HG03108 (cell line): ENCODE results near the gene CLEC18C.
"Not testable (repeated sequence)": the region's sequence is repeated elsewhere in the genome, so short reads cannot be mapped to it uniquely, and the experiment has no call there.

Experiments
- ATAC-seq: cut with Tn5 transposase; IDR thresholded peaks from one replicate; pipeline ENCODE4 v1.9.1; 2021; ENCODE audit warnings: moderate library complexity; ENCODE audit not compliant: unreplicated experiment

CLEC18C gene

DNA sequence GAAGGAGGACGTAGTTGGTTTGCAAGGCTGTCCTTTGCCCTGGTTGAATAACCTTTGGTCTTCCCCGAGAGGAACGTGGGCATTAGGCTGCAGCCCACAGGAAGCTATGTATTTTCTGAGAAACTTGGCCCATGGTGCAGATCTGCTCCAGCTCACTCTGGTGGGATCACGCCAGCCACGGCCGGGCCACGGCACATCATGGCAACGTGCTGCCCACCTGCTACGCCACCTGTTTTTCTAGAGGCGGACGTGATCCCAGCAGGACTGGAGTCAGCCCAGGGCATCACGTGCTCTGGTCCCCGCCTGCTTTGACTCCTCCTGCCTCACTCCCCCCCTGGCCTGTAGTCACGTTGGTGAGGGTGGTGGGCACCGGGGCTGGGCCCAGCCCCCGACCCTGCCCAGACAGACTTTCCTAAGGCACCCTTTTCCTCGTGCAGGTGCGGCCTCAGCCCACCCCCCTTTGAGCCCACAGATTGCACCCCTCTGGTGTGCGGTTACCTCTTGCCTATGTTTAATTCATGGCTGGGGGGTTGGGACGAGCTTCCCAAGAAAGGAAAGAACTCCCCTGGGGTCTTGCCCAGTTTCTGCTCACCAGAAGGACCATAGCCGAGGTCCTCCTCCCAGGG, at the start of gene CLEC18C:
Gene CLEC18C, plus strand, starts transcription at position 576 of the 626 bp plus-strand sequence. CDS start 492 bp downstream, outside the sequence.
- ATAC-seq = not testable (repeated sequence)

DNA sequence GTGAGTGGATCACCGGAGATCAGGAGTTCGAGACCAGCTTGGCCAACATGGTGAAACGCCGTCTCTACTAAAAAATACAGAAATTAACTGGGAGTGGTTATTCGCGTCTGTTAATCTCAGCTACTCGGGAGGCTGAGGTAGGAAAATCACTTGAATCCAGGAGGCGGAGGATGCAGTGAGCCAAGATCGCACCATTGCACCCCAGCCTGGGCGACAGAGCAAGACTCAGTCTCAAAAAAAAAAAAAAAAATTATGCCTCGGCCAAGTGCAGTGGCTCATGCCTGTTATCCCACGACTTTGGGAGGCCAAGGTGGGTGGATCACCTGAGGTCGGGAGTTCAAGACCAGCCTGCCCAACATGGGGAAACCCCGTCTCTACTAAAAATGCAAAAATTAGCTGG, 49.8 kb upstream of the CLEC18C start:
- ATAC-seq = not testable (repeated sequence)

DNA sequence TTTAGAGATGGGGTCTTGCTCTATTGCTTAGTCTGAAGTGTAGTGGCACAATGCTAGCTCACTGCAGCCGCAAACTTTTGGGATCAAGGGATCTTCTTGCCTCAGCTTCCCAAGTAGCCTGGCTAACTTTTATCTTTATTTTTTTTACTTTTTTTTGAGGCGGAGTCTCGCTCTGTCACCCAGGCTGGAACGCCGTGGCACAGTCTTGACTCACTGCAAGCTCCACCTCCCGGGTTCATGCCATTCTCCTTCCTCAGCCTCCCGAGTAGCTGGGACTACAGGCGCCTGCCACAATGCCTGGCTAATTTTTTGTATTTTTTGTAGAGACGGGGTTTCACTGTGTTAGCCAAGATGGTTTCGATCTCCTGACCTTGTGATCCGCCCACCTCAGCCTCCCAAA, 47.4 kb upstream of the CLEC18C start:
- not testable (repeated sequence) for ATAC-seq

DNA sequence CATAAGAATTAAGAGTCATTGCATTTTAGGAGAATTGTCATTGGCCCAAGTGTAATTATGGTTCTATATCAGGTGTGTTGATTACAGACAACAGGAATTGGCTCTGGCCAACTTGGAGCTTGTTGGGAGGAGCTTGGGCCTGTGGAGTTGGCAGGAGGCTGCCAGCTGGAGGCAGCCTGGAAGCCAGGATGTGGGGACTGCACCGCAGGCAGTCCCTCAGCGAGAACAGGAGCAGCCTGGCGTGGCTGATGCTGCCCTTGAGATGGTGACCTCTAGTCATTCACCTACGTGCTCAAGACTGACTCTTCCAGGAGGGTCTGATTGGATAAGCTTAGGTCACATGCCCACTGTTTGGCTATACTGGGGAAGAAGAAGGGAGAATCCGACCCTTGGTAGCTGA, 45.9 kb upstream of the CLEC18C start:
- ATAC-seq = not testable (repeated sequence)

DNA sequence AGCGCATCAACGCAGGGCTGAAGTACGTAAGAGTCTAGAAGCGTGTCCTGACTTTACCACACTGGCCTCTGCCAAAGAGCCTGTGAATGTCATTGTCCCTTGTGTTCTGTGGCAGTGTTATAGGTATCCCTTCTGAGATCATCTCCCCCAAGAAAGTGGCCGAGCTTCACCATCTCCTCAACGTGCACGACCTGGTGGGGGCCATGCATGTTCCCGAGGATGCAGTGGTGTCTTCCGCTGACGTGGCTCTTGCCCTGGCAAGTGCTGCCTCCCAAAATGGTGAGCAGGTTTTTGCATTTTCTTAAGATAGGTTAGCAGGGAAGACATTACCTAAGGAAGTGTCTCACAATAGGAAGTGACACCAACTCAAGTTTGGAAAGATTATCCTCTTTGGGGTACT, 44.7 kb upstream of the CLEC18C start:
- not testable (repeated sequence) for ATAC-seq

DNA sequence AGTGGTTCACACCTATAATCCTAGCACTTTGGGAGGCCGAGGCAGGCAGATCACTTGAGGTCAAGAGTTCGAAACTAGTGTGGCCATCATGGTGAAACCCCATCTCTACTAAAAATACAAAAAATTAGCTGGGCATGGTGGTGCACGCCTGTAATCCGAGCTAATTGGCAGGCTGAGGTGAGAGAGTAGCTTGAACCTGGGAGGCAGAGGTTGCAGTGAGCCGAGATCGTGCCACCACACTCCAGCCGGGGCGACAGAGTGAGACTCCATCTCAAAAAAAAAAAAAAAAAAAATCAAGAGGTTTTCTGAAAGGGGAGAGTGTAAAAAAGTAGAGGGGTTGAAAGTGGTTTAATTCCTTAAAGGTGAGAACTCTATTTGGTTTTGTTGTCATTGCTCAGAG, 37.8 kb upstream of the CLEC18C start:
- ATAC-seq = not testable (repeated sequence)

DNA sequence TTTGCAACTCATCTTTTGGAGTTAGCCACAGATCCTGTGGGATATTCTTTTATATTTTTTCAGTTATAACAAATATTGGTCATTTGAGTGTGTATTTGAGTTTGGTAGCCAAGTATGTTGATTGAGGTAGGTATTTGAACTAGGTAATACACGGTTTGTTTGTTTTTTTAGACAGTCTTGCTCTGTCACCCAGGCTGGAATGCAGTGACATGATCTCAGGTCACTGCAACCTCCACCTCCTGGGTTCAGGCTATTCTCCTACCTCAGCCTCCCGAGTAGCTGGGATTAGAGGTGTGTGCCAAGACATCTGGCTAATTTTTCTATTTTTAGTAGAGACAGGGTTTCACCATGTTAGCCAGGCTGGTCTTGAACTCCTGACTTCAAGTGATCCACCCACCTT, 37.0 kb upstream of the CLEC18C start:
- not testable (repeated sequence) for ATAC-seq

DNA sequence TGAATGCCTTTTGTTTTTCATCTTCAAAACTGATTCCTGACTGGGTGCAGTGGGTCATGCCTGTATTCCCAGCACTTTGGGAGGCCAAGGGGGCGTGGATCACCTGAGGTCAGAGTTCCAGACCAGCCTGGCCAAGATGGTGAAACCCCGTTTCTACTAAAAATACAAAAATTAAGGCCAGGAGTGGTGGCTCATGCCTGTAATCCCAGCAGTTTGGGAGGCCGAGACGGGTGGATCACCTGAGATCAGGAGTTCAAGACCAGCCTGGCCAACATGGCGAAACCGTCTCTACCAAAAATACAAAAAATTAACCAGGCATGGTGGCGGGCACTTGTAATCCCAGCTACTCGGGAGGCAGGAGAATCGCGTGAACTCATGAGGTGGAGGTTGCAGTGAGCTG, 30.8 kb upstream of the CLEC18C start:
- ATAC-seq = not testable (repeated sequence)

DNA sequence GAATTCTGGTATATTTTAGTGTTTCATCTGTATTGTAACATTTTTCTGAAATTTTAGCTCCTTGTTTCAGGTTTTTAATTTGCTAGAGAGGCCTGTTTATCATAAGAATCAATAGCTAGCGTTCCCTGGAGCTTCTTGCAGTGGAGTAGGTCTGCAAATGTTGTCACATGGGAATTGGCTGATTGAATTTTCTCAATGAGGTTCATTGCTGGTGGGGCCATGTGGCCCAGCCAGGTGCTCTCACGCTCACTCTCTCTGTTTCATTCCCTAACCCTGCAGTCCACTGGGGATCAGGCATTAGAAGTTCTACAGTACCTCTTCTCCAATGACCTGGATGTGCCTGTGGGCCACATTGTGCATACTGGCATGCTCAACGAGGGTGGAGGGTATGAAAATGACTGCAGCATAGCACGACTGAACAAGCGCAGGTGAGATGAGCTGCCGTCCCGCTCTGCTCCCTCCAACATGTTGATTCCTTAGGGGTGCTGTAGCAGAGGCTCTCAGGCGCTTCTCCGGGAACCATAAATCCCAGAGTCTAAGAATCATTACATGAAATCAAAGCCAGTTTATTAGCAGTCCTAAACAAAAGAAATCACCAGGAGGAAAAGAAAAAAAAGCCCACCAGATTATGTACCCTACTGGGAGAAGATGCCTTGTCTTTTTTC, 30.2 kb upstream of the CLEC18C start:
- not testable (repeated sequence) for ATAC-seq

DNA sequence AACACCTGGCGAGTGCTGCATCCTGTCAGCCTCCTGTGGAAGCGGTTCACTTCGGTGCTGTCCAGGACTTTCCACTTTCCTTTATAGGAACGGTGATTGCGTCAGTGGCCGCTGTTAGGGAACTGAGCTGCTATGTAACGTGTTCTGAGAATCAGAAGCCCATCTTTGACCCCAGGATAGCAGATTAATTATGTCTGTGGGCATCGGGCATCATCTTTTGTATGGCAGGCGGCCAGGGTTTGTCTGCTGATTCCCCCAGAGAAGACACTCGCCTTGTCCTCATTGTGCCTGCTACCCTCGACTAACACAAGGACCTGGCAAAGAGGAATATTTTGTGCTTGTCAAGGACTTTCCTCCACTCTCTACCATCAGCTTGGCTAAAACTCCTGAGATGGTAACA, 25.7 kb upstream of the CLEC18C start:
- not testable (repeated sequence) for ATAC-seq

DNA sequence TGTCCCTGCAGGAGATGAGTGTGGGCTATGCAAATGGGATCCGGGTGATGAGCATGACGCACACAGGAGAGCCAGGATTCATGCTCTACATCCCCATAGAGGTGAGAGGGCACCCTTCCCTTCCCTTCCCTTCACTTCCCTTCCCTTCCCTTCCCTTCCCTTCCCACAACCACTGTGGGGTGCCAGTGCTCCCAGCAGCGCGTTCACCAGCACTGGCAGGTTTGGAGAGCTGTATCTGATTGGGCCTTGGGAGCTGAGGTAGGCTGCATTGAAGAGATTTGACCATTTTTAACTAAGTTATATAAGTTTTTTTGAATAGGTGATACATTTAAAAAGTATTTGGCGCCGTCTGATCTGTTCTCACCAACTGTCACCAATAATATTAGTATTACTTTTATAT, 25.1 kb upstream of the CLEC18C start:
- not testable (repeated sequence) for ATAC-seq

DNA sequence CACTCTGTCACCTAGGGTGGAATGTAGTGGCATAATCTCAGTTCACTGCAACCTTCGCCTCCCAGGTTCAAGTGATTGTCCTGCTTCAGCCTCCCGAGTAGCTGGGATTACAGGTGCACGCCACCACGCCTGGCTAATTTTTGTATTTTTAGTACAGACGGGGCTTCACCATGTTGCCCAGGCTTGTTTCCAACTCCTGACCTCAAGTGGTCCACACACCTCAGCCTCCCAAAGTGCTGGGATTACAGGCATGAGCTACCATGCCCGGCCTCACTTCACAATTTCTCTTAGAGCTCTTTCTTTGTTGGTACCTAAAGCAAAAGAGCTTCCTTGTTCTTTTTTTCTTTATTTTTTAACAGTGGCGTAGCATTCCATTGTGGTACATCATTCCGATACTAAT, 24.3 kb upstream of the CLEC18C start:
- not testable (repeated sequence) for ATAC-seq

DNA sequence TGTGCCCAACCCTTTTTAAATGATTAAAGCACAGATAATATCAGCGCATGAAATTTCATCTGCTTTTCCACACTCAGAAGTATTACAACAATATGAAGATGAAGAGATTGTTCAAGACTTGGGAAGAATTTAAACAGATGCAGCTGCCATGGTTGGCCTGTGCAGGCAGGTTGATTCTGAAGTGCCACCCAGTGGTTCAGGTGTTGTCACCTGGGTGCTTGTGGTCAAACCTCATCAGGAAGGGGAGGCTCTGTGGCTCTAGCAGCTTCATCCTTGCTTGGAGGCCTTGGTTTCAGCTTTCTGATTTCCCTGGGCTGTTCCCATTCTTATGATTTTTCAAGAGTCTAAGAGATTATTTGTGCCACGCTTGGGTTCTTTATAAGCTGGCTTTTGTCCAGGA, 22.2 kb upstream of the CLEC18C start:
- no peak for ATAC-seq

DNA sequence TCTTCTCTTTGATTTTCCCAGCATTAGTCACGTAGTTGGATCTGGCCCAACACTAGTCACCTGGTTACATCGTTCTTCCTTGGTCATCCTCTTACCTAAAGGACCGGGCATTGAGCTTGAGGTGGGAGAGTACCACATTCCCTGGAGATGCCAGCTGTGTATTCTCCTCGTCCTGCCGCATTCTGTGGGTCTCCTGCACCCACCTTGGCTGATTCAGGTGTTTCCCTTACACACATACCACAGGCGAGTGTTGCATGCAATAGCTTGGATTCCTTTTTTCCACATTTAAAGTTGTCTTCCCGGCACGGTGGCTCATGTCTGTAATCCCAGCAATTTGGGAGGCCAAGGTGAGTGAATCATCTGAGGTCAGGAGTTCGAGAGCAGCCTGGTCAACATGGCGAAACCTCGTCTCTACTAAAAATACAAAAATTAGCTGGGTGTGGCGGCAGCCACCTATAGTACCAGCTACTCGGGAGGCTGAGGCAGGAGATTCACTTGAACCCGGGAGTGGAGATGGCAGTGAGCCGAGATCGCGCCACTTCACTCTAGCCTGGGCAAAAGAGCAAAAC, 21.6 kb upstream of the CLEC18C start:
- ATAC-seq = no peak

DNA sequence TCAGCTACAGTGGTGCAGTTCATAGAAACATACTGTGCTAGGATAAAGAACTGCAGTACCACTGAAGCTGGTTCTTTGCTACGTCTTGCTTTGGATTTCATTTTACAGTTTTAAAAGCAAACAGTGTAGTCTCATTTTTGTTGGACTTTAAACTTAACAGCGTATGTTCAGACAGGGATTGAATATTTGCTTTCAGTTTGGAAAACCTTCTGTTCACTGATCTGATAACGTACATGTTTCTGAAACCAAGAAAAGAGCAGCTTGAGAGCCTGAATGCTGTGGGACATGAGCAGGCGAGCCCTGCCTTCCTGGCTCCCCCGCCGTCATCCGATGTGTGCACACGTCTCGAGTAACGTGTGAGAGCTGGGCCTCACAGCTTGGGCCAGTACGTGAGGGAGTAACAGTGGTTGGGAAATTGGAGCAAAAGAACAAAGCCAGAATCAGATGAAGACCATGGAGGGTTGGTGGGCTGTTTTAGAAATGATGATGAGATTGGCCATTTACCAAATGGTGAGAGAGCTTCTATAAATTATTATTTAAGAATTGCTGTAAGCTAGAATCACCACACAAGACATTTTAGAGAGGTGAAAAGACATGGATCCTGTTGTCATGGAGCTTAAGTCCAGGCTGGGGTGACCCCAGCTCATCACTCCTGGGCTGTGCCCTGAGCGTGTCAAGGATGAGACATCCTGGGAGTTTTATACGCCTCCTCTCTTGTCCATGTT, 20.8 kb upstream of the CLEC18C start:
- no peak for ATAC-seq

DNA sequence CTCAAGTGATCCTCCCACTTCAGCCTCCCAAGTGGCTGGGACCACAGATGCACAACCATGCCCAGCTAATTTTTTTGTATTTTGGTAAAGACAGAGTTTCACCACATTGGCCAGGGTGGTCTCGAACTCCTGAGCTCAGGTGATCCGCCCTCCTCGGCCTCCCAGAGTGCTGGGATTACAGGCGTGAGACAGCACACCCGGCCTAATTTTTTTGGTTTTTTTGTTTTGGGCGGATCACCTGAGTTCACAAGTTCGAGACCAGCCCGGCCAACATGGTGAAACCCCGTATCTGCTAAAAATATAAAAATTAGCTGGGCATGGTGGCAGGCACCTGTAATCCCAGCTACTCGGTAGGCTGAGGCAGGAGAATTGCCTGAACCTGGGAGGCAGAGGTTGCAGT, 18.9 kb upstream of the CLEC18C start:
- ATAC-seq = not testable (repeated sequence)

DNA sequence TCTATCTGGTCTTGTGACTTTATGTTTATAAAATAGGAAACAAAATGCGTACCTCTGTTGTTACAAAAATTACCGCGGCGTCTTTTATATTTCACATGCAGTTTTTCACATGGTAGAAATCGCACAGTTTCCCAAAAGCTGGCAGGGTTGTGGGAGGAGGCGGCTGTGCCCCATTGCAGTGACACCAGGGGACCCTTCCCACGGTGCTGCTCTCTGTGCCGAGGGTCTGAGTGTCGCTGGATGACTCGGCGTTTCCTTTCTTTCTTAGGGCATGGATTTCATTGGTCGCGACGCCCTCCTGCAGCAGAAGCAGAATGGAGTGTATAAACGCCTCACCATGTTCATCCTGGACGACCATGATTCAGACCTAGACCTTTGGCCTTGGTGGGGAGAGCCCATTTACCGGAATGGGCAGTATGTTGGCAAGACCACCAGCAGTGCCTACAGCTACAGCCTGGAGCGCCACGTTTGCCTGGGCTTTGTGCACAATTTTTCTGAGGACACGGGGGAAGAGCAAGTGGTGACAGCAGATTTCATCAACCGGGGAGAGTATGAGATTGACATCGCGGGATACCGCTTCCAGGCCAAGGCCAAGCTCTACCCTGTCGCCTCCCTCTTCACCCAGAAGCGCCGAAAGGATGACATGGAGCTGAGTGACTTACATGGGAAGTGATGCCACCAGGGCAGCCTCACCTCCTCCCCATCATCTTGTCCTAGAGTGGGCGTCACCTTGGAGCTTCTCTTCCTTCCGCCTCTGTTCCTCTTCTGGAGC, 17.2 kb upstream of the CLEC18C start:
- ATAC-seq = no peak

DNA sequence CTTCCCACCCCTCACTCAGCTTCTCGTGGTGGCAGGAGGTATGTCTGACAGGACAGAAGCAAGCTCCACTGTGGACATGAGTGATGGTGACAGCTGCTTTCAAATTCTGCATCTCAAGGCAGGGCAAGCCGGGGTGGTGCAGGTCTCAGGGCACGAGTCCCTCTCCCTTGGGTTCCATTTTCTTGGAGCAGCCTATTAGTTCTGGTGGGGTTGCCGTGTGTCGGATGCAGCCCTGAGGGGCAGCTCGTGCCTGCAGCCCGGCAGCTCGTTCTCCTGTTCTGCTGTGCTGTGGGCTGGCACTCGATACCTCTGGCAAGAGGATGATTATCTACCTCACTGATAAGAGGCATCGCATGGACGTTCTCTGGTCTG, 16.5 kb upstream of the CLEC18C start:
- no peak for ATAC-seq

DNA sequence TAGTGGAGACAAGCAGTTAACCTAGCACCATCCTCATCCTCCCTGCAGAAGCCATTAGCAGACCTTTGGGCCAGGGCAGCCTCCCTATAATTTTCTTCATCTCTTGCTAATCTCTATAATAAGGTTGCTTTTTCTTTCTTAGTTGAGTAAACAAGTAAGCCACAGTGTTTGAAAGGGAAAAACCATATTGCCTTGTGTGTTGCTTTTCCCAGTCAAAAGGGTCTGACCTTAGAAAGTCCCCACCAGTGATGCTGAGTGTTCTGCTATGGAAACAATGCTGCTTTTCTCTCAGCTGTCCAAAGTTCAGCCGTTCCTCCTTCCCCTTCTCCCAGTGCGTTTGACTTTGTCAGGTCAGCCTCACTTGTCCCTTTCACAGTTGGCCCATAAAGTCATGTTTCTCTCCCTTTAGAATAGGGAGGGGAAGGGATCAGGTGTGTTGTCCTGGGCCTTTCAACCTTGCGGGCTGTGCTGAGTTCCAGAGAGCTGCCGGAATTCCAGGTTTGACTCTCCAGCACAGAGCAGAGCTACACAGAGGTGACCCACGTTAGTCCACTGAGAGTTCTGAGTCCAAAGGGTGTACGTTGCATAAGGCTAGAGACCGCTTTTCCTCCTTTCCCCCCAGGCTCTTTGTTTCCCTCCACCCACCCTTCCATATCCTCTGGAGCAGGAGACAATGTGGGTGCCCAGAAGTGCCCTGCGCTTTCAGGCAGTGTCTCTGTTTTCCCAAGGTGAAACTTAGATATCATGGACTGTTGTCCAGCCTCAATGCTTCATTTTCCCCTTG, 15.9 kb upstream of the CLEC18C start:
- ATAC-seq = no peak

DNA sequence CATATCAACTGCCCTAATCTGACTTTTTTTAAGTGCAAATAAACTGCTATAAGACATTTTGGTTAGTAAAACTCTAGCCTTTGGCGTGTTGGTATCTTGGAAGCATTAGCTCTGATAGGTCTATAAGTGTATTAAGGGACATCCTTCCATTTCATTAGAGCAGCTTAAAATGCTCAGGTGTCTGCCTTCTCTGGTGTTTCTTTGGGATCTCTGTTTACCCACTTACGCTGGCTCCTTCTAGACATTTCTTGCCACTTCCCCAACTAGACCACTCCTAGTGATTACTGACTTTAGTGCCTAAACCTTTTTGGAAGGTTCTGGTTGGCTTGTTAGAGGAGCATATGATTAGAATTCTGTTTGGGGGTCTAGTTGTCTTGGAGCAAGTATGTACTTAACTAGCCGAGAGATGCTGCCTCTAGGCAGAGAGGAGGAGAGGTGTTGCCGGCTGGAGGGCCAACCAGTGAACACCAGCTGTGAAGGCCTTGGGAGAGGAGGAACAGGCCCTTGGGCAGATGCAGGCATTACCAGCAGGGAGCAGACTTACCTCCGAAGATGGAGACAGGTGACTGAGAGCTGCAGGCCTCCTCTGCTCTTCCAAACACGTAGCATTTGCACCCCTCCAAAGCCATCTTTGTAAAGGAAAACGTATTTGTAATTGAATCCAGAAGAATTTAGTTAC, 15.2 kb upstream of the CLEC18C start:
- no peak for ATAC-seq
